NCI-H2107 treated with DMSO at 0.1 percent for 48 hours (cell line): ENCODE data around the gene ENOX1.

Experiments used
- DNase-seq: peaks from one replicate; lab custom pipeline; 2025; ENCODE audit not compliant: unreplicated experiment; lab: John Stamatoyannopoulos, UW

ENOX1 gene

GRCh38 chr13:43295321-43295720, 491.5 kb downstream of the ENOX1 start:
- DNase-seq, result no peak

- no peak for DNase-seq
Measured at GRCh38 chr13:43294412-43294811, 492.4 kb downstream of the ENOX1 start.

GRCh38 chr13:43293986-43294385, 492.8 kb downstream of the ENOX1 start:
- no peak for DNase-seq

- DNase-seq, result no peak
Measured at GRCh38 chr13:43293561-43293960, 493.2 kb downstream of the ENOX1 start.

- DNase-seq, result no peak
Measured at GRCh38 chr13:43293008-43293407, 493.8 kb downstream of the ENOX1 start.

- DNase-seq, result no peak
Measured at GRCh38 chr13:43291287-43292060, 495.3 kb downstream of the ENOX1 start.

- DNase-seq, result peak; percentile 38
Measured at GRCh38 chr13:43289470-43290255, 497.1 kb downstream of the ENOX1 start.

GRCh38 chr13:43286751-43287150, 500.0 kb downstream of the ENOX1 start:
- no peak for DNase-seq

- DNase-seq, result peak; percentile 81
Measured at GRCh38 chr13:43285933-43286597, 500.7 kb downstream of the ENOX1 start.

GRCh38 chr13:43284162-43284561, 502.6 kb downstream of the ENOX1 start:
- DNase-seq, result no peak

GRCh38 chr13:43279696-43280095, 507.1 kb downstream of the ENOX1 start:
- DNase-seq, result no peak

- DNase-seq, result no peak
Measured at GRCh38 chr13:43278127-43278526, 508.6 kb downstream of the ENOX1 start.

- DNase-seq, result no peak
Measured at GRCh38 chr13:43277142-43277541, 509.6 kb downstream of the ENOX1 start.

GRCh38 chr13:43274881-43275280, 511.9 kb downstream of the ENOX1 start:
- no peak for DNase-seq

- no peak for DNase-seq
Measured at GRCh38 chr13:43273362-43273761, 513.4 kb downstream of the ENOX1 start.

GRCh38 chr13:43272851-43273250, 513.9 kb downstream of the ENOX1 start:
- peak; percentile 59 for DNase-seq

- DNase-seq, result no peak
Measured at GRCh38 chr13:43271152-43271551, 515.6 kb downstream of the ENOX1 start.

- DNase-seq, result no peak
Measured at GRCh38 chr13:43270130-43270830, 516.5 kb downstream of the ENOX1 start.

- DNase-seq, result no peak
Measured at GRCh38 chr13:43269037-43269481, 517.7 kb downstream of the ENOX1 start.

- DNase-seq, result peak; percentile 53
Measured at GRCh38 chr13:43268632-43269031, 518.1 kb downstream of the ENOX1 start.

GRCh38 chr13:43267916-43268315, 518.9 kb downstream of the ENOX1 start:
- no peak for DNase-seq
